Activated CD4-positive, CD25-positive, alpha-beta regulatory T cell treated with anti-CD3 and anti-CD28 coated beads, Interleukin-2, amount 50 U/mL, for 24 hours (primary cell): ENCODE results near the gene CRYGC.
"Not testable (repeated sequence)": the region's sequence is repeated elsewhere in the genome, so short reads cannot be mapped to it uniquely, and the experiment has no call there.

Experiments used
- ATAC-seq, 2 donors: fragments of 150-1000 bp; cut with Tn5 transposase; one replicate each; pipeline ENCODE4 v1.10.0; 2021; ENCODE audit warnings: mild to moderate bottlenecking in 1 of 2, moderate library complexity in 1 of 2

CRYGC gene

DNA sequence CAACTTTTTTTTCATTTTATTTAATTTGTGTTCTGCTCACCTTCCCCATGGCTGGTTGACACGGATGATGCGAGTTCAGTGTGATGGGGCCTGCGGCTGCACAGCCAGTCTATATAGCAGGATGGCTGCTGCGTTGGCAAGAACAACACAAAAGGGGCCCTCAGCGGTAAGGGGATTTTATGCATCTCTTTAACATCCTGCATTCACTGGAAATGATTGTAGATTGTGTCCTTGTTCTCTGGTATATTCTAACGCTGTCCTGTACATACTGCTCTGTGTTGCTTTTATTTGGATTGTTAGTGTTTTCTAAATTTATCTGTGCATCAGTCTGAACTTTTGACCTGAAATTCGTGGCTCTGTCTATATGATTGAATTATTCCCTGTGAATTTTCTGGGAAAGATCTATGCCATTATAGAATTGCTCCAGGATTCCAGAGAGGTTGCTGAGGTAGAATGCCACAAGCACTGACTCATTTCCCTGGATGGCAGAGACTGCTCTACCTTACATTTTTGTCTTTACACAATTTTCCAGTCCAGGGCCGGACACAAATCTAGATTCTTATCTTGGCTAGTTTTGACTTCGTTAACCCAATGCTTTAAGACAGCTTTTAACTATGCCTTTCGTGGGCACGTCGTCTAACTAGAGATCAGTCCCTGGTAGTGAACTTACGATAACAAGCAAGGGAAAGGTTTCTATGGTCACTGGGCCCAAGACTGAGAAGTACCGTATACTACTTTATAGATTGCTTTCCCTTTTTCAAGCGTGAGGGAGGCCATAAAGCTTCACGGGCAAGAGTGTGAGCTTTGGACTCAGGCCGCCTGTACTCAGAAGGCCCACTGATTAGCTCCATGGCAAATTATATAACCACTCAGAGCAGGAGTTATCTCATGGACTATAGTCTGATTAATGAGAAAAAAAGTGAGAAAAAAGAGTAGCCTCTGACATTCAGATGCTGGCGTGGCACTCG, at the start of gene CRYGC:
Gene CRYGC (minus strand): TSS at position 85 of the 968 bp plus-strand sequence. CDS start 36 bp downstream, at position 49.
- no peak for ATAC-seq

- no peak for ATAC-seq
Observed at GRCh38 chr2:208179028-208179609, 49.5 kb upstream of the CRYGC start.

DNA sequence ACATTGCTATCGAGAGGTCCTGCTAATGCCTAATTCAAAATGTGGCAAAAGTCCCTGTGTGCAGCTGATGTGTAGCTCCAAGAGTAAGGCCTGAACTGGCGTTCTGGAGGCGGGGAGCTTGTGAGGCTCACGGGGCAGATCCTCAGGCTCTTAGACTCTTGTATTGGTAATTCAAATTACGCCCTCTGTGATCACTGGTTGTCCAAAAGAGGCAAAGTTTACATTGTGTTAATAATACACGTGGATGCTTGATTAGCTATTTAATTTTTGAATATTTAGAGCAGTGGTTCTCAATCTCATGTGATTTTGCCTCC, 46.2 kb upstream of the CRYGC start:
- ATAC-seq = no peak

DNA sequence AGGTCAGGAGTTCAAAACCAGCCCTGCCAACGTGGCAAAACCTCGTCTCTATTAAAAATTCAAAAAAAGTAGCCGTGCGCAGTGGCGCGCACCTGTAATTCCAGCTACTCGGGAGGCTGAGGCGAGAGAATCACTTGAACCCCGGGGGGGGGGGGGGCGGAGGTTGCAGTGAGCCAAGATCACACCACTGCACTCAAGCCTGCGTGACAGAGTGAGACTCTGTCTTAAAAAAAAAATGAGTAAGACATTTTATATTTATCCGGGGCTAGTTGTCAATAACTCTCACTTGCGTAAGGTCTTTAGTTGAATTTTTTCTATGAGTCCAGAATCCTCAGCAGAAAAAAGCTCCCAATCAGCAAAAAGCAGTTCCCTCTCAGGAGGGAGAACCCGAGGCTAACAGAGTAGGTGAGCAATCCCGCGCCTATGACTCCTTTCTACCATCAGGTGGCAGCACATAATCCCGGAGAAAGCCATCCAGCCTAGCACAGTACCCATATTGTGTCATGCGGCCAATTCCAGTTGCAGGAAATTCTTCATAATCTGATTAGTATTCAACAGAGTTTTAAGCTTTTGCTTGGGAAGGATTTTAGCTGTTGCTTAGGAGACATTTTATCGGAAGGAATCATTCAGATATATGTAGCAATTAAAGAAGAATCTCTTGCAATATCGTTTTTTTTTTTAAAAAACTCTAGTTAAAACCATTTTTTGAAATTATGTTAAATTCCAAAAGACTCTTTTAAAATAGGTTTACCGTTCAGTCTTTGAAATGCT, 45.6 kb upstream of the CRYGC start:
- ATAC-seq = peak; percentile 90 to 91

DNA sequence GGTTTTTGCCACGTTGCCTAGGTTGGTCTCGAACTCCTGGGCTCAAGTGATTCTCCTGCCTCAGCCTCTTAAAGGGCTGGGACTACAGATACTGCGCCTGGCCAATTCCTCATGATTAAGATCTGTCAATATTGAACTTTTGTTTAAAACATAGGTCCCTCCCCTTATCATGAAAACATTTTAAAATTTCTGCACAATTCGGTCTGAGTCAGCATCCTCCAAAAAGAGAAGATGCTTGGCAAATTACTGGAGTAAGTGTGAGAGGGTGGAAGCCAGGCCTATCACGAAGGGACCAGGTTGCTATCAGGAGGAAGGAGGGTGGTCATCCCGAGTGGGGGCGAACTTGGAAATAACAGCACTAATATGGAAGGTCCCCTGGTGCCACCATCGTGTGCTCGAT, 44.5 kb upstream of the CRYGC start:
- no peak for ATAC-seq

- no peak for ATAC-seq
Observed at GRCh38 chr2:208172125-208172524, 42.5 kb upstream of the CRYGC start.

DNA sequence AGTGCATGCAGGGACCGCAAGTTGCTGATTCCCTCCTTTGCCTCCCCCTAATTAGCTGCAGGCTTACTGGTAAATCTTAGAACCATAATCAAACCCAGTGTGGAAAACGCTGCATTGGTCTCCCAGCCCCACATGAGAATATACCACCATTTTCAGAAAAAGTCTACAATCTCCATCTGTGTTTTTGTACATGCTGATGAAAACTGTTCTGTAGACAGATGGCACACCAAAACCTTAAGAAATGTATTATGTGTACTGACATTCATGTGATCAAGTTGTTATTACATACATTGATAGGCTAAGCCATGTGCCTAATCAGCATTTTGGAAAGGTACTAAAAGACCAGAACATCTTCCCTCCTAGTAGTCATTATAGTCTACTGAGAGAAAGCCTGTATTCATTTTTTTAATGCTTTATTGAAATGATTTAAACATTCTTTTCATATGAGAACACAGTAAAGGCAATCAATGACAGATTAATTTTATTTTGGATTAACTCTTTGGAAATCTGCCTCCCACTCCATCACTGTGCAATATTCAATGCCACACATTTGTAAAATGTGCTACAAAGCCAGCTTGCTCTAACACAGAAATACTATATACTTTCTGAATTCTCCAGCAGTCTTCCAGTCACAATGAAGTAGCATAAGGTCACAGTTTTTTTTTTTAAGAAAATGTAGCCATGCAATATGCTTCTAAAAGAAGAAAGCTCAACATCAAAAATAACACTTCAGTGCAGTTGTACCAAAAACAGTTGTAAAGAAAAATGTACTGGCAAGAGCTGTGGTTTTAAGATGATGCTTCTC, 35.5 kb upstream of the CRYGC start:
- no peak for ATAC-seq

DNA sequence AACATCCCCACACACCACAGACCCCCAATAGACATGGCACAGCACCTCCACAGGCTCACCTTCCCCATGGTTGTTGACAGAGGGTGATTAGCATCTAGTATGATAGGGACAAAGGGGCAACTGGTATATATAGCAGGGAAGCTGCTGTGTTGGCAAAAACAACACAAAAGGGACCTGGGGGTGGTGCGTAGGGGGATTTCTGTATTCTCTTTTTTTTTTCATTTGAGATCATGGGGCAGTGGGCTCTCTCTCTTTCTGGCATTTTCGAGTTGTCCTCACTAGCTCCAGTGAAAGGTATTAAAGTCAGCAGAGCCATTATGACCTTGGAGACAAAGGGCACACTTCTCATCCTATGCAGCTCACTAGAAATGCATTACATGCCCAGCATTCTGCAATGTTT, 33.9 kb upstream of the CRYGC start, which contains the start of gene CRYGA:
Gene CRYGA (minus strand): TSS at position 101 of the 400 bp plus-strand sequence. CDS start 33 bp downstream, at position 68.
- ATAC-seq = no peak

DNA sequence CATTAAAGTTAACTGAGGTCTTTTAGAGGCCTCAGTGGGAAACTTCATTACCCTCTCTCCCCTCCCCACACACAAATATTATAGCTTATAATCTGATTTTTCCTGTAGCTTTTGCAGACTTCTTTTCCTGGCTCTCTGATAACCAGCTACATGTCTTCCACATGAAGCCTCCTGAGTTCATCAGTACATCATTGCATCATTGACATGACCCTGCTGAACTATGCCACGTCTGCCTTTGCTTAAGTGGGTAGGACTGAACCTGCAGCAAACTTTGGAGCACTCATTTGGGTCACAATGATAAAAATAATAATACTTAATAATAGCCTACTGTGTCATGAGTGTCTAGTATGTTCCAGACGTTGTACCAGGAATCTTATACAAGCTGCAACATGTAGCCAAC, 26.8 kb upstream of the CRYGC start:
- ATAC-seq = no peak

DNA sequence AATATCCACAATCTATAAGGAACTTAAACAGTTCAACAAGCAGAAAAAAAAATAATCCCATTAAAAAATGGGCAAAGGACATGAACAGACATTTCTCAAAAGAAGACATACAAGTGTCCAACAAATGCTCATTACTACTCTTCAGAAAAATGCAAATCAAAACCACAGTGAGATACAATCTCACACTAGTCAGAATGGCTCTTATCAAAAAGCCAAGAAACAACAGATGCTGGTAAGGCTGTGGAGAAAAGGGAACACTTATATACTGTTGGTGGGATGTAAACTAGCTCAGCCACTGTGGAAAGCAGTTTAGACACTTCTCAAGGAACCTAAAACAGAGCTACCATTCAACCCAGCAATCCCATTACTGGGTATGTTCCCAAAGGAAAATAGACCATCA, 23.5 kb upstream of the CRYGC start:
- no peak for ATAC-seq

GRCh38 chr2:208150956-208151355, 21.3 kb upstream of the CRYGC start:
- ATAC-seq = no peak

DNA sequence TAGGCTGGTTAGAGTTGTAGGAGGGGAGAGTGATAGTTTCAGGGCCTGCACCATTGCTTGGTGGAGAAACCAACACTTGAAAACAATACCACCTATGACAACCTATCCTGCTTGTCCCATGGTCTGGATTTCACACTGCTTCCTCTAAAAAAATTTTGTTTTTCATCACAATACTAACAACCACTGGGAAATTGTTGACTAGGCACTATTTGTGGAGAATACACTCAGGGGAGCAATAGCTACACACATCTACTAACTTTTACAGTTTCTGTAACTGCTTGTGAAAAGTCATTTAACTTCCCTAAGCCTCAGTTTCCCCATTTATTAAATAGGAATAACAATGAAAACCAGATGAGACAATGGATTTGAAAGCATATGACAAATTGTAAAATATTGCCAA, 20.5 kb upstream of the CRYGC start:
- no peak for ATAC-seq

DNA sequence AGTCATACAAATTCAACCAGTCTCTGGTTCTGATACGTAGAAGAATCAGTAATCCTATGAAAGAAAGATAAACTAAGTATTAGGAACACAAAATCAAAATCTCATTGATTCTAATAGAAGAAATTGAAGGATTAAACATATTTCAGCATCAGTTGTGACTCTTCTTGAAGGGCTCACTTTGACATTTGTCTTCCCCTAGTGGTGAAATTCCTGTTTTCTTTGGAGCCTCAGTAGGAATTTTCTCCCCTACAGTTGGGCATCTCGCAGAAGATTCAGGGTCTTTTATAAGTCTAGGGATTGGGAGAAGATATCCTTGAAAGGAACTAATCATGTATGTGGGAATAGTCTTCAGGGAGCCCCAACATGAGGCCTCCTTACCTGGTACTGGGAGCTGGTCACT, 19.2 kb upstream of the CRYGC start:
- ATAC-seq = no peak

DNA sequence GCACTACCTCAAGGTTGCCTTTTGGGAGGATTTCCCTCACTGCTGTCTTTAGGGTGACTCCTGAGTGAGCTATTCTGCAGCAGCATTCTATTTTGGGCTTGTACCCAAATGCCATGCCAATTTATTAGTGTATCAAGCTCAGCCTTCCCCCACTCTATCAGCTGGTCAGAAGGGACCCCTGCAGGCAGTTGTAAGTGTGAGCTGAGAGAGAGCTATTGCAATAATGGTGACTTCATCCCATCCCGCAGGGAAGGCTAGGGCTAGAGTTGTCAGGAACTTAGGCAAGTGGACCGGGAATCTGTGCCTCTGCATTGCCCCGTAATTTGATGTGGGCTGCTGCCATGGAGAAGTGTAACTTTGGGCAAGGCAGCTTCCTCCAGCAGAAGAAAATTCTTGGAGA, 18.1 kb upstream of the CRYGC start:
- no peak for ATAC-seq

DNA sequence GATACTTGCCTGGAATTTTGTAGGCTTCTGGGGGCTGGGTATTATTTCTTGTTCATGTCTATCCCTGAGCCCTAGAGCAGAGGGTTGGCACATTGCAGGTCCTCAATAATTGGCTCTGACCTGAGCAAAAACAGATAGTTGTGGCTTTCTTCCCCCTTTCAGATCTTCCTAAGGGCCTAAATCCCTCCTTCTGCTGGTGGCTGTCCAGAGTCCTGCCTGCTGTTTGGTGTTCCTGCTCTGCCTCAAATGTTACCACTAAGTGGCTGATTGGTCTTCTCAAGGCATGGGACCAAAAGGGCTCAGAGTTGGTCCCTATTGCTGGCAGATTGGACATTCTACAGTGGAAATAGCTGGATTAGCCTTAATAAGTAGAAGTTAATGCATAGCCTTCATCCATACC, 17.4 kb upstream of the CRYGC start:
- ATAC-seq = no peak

DNA sequence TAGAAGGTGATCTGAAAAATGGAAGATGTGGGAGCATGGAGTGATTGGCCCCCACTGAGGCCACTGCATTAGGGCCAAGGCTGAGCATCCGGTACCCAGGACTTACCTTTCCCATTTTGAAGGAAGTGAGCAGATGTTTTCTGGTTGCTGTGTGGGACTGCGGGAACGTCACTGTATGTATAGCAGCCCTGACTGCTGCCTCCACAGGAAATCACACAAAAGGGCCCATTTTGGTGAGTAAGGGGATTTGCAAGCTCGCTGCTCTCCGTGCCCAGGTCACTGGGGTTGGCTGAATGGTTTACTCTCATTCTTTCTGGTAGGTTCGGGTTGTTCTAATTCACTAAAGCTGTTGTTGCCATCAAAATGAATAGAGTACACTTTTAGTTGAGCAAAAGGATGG, 16.4 kb upstream of the CRYGC start, which contains the start of gene CRYGB:
Gene CRYGB (minus strand): TSS at position 153 of the 400 bp plus-strand sequence. CDS start 38 bp downstream, at position 115.
- ATAC-seq = no peak

- no peak for ATAC-seq
Observed at GRCh38 chr2:208142925-208143799, 13.5 kb upstream of the CRYGC start.

DNA sequence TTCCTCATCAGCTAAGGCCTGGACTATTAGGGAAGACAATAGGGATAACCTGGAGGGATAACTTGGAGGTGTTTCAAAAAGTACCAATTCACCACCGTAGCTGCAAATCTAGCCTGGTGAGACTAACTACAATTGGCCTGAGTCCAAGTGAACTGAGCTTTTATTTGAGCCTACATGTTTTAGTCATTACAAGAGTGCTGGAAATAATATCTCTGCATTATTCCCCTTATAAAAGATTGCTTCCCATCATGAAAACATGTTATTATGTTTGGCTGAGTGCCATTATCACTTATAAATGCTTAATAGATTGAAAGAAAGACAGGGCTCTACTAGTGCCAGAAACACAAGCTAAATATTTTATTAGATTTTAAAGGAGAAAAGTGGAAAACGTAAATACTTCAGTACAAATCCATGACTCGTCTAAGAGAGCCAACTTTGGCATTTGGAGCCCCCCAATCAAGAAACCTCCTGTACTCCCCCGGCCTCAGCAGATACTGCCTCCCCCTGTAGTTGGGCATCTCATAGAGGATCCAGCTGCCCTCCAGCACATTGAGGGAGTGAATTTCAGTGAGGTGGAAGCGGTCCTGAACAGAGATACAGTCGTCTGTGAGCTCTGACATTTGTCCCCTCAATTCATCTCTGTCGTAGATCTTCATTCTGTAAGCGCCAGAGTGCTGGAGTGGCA, 12.8 kb upstream of the CRYGC start:
- ATAC-seq = no peak

- no peak for ATAC-seq
Observed at GRCh38 chr2:208139447-208139846, 9.8 kb upstream of the CRYGC start.

DNA sequence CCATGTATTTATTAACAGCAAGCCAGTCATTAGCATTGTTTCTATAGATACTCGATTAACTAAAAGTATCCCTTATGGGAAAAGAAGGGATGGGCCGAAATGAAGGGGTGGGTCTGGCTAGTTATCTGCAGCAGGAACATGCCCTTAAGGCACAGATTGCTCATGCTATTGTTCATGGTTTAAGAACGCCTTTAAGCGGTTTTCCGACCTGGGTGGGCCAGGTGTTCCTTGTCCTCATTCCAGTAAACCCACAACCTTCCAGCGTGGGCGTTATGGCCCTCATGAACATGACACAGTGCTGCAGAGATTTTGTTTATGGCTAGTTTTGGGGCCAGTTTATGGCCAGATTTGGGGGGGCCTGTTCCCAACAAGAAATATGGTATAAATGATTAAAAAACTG, 8.7 kb upstream of the CRYGC start:
- ATAC-seq = not testable (repeated sequence)

DNA sequence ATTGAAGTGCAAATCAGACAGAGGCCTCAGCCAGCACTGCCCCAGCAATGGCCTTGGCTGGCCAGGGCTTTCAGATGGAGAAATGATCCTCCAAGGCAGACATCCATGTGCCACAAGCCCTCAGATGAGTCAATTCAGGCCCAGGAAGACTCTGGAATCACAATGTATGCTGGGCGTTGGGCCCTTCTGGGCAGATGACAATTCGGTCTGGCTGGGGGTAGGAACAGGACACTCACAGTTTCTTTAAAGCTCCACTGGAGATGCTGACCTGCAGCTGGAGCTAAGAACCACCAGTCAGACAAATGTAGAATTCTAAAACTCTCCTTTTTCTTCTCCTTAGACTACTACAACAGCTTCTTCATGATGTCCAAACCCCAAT, 7.1 kb upstream of the CRYGC start:
- no peak for ATAC-seq
